HepG2 (cell line): Measurements from ENCODE around the gene PSMB3. TPM values are rescaled to one million over a fixed set of nuclear protein-coding genes. Genes with fewer than 3 reads are reported as not detected.

Source experiments
- HIC2 ChIP-seq: sonication (generic); formaldehyde crosslinking; IDR thresholded peaks from 2 replicates; pipeline ENCODE4 v1.9.0; 2022; ENCODE audit warnings: low read depth, missing genetic modification reagents
- KDM2A ChIP-seq: sonication (generic); formaldehyde crosslinking; IDR thresholded peaks from 2 replicates; pipeline ENCODE4 v1.4.0; 2020; ENCODE audit warnings: low read depth, missing genetic modification reagents, borderline replicate concordance
- MED8 ChIP-seq: sonication (generic); formaldehyde crosslinking; IDR thresholded peaks from 2 replicates; pipeline ENCODE4 v1.8.1; 2023; ENCODE audit warnings: mild to moderate bottlenecking, missing genetic modification reagents; ENCODE audit not compliant: insufficient replicate concordance
- MXD1 ChIP-seq: sonication (generic); formaldehyde crosslinking; IDR thresholded peaks from 2 replicates; pipeline ENCODE4 v1.4.0; 2020; ENCODE audit warnings: mild to moderate bottlenecking, missing genetic modification reagents
- NR2F1 ChIP-seq, 2 experiments: fragments of 450-650 bp in 1 of 2; formaldehyde crosslinking in 1 of 2; IDR thresholded peaks; 2 replicates each; pipeline versions ENCODE4 v1.5.0 to v1.6.1; 2016 to 2020; ENCODE audit warnings: mild to moderate bottlenecking in 1 of 2, missing compliant biosample characterization in 1 of 2, missing genetic modification reagents in 1 of 2, moderate library complexity in 1 of 2
- POLR2AphosphoS2 ChIP-seq: IDR thresholded peaks from 2 replicates; pipeline ENCODE4 v1.6.1; 2011; ENCODE audit warnings: low read depth, low read length, improper control_type of control experiment
- SKIL ChIP-seq: sonication (generic); formaldehyde crosslinking; IDR thresholded peaks from 2 replicates; pipeline ENCODE4 v1.8.0; 2022; ENCODE audit warnings: missing genetic modification reagents, mild to moderate bottlenecking, moderate library complexity, borderline replicate concordance
- ZBTB7B ChIP-seq: sonication (generic); formaldehyde crosslinking; IDR thresholded peaks from 2 replicates; pipeline ENCODE4 v1.4.0; 2020; ENCODE audit warnings: missing genetic modification reagents
- ZNF503 ChIP-seq: sonication (generic); formaldehyde crosslinking; IDR thresholded peaks from 2 replicates; pipeline ENCODE4 v1.4.0; 2020; ENCODE audit warnings: missing genetic modification reagents
- ZSCAN5A ChIP-seq: sonication (generic); formaldehyde crosslinking; IDR thresholded peaks from 2 replicates; pipeline ENCODE4 v1.8.0; 2022; ENCODE audit warnings: mild to moderate bottlenecking, missing genetic modification reagents, borderline replicate concordance
- polyA plus RNA-seq, 8 experiments: library from polyadenylated mRNA; depleted of rRNA in 3 of 8; stranded (reverse) in 7 of 8; unstranded in 1 of 8; fragments of >200 nt; fragmentation: Illumina TruSeq in 4 of 8; extraction: Trizol in 4 of 8; gene quantifications; 2 replicates each; pipeline versions ENCODE4 v1.2.1 to v1.2.3, GENCODE V29; 2011 to 2016; ENCODE audit warnings: low read depth in 4 of 8, missing spikeins in 1 of 8, mixed read lengths in 1 of 8; ENCODE audit not compliant: insufficient read depth in 1 of 8
- total RNA-seq, 5 experiments: library from RNA; depleted of rRNA; stranded (reverse); fragments of >200 nt; fragmentation: Illumina TruSeq; extraction: Trizol; gene quantifications; 2 replicates each; pipeline ENCODE4 v1.2.3, GENCODE V29; 2016; ENCODE audit warnings: low read depth in 1 of 5
- TF ChIP-seq, protein P1 (sequence below): sonication (generic); formaldehyde crosslinking; IDR thresholded peaks from 2 replicates; pipeline ENCODE4 v1.4.0; 2020; ENCODE audit warnings: missing genetic modification reagents
- TF ChIP-seq, protein P2 (sequence below): sonication (generic); formaldehyde crosslinking; IDR thresholded peaks from 2 replicates; pipeline ENCODE4 v1.5.0; 2020; ENCODE audit warnings: missing genetic modification reagents

Gene PSMB3
- total and polyA plus RNA-seq, 2 of the 13 experiments (the other 11 are each of a cell fraction or from before 2014, with no cell fraction given) = 366 to 517 TPM

DNA sequence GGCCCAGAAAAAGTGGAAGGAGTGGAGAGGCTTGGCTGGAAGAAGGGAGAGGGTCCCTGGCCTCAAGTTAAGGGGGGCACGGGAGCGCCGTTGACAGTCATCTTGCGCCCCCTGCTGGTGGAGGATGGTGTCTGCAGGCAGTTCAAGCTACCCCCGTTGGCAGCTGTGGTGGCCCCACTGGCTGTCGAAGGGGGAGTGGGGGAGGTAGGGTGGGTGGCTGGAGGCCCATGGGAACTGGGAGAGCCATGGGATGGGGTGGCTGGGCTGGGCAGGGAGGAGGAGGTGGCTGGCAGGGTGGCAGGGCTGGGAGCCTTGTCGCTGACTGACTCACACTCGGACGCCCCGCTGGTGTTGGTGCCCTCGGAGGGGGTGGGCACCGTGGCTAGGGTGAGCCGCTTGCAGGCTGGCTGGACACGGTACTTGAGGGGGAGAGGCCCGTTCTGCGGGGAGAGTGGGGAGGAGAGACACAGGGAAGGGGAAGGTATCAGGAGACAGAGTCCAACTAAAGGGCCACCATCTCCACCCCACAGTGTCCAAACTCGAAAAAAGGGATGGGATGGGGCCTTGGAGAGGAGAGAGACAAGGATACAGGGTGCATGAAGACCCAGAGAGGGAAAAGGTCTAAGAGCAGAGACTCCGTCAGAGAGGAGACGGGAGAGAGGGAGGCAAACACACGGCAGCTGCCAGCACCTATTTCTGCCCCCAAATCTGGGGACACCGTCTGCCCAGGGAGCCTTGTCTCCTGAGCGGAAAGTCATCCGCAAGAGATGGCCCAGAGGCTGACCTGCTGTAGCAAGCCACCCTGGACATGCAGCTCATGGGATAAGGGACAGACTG is 17.2 kb upstream of the PSMB3 start (continued):
- no peak for TF ChIP-seq ZNF503 (CRISPR knock-in tag)
- peak; percentile 37 for TF ChIP-seq MED8 (CRISPR knock-in tag)
- TF ChIP-seq SKIL (CRISPR knock-in tag) = no peak
- peak; percentile 90 for TF ChIP-seq ZBTB7B (CRISPR knock-in tag)
- no peak for TF ChIP-seq NR2F1 (CRISPR knock-in tag; IDR thresholded peaks at IDR 0.05)
- no peak; the same call in 1 of the 2 replicates for TF ChIP-seq HIC2 (CRISPR knock-in tag)
- TF ChIP-seq POLR2AphosphoS2 = peak; percentile 65; the same call in 1 of the 2 replicates
- TF ChIP-seq ZSCAN5A (CRISPR knock-in tag) = no peak
- TF ChIP-seq KDM2A = peak; percentile 75; the same call in 1 of the 2 replicates
- TF ChIP-seq, protein P1, sequence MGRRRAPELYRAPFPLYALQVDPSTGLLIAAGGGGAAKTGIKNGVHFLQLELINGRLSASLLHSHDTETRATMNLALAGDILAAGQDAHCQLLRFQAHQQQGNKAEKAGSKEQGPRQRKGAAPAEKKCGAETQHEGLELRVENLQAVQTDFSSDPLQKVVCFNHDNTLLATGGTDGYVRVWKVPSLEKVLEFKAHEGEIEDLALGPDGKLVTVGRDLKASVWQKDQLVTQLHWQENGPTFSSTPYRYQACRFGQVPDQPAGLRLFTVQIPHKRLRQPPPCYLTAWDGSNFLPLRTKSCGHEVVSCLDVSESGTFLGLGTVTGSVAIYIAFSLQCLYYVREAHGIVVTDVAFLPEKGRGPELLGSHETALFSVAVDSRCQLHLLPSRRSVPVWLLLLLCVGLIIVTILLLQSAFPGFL (CRISPR knock-in tag) = no peak
- TF ChIP-seq MXD1 (CRISPR knock-in tag) = peak; percentile 28; the same call in 1 of the 2 replicates
- TF ChIP-seq, protein P2, sequence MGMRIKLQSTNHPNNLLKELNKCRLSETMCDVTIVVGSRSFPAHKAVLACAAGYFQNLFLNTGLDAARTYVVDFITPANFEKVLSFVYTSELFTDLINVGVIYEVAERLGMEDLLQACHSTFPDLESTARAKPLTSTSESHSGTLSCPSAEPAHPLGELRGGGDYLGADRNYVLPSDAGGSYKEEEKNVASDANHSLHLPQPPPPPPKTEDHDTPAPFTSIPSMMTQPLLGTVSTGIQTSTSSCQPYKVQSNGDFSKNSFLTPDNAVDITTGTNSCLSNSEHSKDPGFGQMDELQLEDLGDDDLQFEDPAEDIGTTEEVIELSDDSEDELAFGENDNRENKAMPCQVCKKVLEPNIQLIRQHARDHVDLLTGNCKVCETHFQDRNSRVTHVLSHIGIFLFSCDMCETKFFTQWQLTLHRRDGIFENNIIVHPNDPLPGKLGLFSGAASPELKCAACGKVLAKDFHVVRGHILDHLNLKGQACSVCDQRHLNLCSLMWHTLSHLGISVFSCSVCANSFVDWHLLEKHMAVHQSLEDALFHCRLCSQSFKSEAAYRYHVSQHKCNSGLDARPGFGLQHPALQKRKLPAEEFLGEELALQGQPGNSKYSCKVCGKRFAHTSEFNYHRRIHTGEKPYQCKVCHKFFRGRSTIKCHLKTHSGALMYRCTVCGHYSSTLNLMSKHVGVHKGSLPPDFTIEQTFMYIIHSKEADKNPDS = no peak
